Measurements from ENCODE around the gene VSIG10L.

Gene VSIG10L

DNA sequence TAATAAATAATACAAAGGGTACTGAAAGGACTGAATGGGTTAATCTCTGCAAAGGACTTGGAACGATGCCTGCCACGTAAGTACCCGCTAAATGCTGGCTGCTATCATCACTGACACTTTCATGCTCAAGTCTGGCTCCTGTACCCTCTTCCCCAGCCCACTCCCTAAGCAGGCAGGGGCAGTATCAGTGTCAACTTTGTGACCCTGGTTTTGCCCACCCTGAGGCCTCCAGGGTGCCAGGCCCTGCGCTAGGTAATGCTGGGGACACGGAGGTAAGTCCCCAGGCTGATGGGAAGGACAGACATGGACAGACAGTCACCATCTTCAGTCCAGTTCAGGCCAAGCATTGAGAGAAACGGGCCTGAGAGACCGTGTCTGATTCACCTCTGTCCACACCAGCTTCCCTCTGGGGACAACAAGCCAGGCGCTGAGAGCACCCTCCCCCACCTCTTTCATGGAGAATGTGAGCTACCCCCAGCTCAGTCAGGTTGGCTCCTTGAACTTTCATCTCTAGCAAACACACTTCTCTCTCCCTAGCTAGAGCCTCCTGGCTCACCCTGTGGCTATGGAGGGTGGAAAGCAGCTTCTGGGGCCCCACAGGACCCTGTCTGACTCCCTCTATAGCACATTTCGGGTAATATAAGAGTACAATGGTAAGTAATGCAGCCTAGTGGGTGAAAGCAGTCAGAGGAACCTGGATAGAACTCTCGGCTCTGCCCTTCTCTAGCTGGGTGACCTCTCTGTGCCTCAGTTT is 23.4 kb upstream of the VSIG10L start:
- peak; percentile 34 for DNase-seq

DNA sequence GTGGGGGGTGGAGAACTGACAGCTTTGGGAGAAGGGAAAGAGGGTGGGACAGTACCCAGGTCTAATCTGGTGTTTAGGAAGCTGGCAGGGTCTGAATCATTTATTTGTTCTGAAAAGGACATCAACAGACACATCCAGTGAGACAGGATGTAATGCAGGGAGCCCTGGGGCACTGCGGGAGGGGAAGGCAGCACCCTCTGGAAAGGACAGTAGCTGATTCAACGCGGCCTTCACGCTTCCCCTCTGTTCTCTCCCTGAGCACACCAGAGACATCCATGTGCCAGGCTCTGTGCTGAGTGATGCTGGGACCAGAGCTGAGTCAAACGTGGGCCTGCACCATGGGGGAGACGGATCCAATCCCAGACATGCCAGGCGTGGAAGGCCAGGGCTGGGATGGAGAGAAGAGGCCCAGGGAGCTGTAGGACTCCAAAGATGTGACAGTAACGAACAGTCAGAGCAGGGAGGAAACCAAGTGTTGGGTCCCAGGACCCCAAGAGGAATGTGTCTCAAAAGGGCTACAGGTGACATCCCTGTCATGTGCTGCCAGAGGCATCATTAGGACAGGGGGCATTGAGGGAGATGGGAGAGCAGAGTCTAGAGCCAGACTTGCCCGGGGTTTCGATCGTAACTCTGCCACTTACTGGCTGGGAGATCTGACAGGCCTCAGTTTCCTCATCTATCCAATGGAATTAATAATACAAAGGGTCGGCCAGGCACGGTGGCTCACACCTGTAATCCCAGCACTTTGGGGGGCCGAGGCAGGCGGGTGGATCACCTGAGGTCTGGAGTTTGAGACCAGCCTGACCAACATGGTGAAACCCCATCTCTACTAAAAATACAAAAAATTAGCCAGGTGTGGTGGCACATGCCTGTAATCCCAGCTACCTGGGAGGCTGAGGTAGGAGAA is 22.5 kb upstream of the VSIG10L start:
- no peak for DNase-seq

DNA sequence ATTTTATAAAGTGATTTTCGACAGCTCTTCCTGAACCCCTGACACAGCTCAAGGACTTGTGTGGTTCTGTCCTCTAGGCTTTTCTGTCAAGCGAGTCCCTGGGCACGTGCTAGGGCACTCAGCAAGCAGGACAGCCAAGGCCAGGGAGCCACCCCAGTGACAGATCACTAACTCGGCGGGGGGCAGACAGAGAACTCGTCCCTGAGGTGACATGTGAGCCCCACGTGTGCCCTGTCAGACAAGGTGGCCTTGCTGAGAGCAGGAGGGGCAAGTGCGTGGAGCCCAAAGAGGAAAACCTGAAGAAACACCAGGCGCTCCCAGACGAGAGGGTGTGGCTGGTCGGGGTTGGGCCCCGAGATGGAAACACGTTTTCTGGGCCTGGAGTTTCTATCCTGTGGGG is 19.3 kb upstream of the VSIG10L start:
- DNase-seq: no peak

DNA sequence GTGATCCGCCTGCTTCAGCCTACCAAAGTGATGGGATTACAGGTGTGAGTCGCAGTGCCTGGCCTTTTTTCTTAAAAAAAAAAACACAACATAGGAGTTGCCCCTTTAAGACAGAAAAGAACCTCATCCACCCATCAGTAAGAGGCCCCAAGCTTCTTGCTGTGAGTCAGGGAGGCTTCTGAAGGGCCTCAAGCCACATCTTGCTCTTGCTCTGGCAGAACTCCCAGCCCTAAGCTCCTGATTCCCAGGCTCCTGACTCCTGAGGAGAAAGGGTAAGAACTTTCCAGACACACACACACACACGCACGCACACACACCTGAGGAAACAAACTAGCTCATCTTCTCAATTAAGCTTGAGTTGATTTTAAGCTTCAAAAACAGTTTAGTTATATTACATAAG is 17.4 kb upstream of the VSIG10L start:
- DNase-seq: no peak

DNA sequence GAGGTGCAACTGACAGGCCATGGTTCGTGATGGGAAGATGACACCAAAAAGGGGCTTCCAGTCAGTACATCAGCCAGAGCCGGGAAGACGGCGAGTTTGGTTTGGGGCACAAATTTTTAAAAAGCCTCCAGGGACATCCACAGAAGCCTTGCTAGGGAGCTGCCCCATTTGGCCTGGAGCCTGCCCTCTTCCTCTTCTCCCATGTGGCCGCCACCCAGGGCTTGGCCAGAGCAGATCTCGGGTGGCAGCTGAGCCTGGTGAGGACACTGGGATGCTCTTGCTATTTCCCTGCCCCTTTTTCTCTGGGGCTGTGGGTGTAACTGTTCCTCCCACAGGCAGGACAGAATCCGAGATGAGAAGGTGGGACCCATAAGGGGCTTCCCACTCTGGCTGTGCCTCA is 16.0 kb upstream of the VSIG10L start:
- DNase-seq: no peak

DNA sequence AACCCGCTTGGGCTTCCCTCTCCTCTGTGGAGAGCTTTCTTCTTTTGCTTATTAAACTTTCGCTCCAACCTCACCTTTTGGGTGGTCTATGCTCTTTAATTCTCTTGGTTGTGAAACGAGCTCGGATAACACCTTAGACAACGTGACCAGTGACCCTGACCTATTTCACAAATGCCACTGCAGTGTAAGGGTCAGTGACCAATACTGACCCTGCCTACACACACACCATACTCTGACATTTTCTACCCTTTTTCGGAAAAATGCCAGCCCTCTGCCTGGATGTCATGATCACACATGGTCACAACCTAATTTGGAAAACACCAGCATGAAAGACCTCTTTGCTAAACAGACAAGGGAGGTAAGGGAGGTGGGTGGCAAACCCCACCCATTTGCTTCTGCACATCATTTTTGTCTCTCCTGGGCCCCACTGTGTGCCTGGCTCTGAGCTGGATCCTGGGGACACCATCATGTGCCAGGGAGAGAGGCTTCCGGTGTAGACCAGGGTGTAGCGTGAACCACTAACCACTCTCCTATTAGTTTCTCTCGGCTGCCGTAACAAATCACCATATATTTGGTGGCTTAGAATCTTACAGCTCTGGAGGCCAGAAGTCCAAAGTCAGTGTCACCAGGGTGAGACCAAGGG is 14.3 kb upstream of the VSIG10L start:
- DNase-seq: no peak

DNA sequence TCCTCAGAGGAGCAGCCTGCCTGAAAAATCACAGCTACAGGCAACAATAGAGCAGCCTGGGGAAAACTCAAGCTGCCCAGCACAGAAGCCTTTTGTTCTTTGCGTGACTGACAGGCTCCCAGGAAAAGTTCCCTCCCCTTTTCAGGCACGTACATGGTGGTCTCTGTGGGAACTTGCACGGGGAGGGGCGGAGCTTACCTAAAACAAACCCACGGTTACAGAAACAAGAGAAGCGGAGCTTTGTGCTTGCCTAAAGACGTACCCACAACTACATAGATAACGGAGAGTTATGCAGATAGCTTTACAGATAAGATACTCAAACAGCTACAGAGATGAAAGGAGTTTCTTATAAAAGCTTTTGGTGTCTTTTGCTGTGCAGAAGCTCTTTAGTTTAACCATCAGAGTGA is 12.8 kb upstream of the VSIG10L start:
- no peak for DNase-seq

DNA sequence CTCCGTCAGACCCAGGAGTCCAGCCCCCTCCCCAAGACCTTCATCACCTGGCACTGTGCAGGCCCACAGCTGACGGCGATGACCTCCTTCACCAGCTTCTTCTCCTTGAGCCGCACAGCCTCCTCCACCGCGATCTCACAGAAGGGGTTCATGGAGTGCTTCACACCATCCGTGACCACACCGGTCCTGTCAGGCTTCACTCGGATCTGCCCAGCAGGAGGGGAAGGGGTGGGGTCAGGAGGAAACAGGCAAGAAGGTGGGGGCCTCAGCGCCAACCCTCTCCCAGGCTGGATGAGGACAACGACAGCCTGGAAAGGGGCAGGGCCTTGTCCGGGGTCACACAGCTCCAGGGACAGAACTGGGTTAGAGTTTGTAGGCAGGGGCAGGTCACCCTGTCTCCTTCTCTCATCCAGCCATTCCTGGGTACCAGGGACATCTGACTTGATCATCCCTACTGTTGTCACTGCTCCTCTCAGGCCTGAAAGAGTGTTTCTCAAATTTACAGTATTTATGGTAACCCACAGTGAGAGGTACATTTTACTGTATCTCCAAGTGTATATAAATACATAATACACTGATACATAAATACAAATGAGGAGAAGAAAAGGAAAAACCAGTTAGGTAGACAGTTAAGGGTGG is 12.3 kb upstream of the VSIG10L start:
- DNase-seq: no peak

DNA sequence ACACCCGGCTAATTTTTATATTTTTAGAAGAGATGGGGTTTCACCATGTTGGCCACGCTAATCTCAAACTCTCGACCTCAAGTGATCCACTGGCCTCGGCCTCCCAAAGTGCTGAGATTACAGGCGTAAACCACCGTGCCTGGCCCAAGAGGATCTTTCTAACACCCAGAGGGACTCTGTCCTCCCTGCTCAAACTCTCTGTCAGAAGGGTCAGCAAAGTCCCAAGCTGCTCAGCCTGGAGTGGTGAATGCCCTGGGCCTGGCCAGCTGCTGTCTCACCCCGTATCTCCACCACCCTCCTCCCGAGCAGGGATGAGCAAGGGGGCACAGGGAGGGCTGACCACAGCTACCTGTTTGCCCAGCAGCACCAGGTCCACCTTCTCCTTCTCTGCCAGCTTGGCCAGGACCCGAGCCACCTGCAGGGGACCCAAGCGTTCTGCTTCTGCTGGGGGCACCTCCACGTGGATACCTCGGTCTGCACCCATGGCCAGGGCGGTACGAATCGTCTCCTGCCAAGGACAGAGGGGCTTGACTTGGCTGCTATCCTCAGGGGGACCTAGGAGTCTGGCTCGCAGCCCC is 10.9 kb upstream of the VSIG10L start:
- no peak for DNase-seq

DNA sequence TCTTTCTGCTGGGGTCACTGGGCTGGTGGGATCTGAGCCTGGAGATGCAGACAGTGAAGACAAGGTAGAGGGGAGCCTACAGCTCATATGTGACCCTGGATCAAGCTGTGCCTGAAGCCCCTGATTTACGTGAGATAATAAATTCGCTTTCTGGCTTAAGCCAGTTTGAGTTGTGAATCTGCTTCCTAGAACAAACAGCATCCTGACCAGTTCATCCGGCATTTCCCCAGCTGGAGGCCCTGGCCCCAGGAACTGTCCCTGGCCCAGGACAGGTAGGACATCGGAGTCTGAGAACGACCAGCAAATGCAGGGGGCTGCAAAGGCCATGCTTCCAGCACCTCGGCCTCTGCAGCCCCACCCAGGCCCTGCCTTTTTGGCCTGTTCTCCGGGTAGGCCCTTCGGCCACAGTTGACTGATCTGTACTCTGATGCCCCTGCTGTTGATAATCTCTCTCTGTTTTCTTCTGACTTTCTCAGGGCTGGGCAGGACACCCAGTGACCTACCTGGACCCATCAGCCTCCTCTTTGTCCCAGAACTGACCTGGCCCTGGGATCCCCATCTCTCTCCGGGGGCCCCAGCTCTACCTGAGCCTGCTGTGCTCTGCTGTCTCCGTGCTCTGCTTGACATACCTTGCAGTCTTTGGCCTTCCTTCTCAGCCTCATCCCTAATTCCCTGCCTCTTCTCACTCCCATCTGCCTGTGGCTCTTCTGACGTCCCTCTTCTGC is 9.5 kb upstream of the VSIG10L start:
- no peak for DNase-seq

DNA sequence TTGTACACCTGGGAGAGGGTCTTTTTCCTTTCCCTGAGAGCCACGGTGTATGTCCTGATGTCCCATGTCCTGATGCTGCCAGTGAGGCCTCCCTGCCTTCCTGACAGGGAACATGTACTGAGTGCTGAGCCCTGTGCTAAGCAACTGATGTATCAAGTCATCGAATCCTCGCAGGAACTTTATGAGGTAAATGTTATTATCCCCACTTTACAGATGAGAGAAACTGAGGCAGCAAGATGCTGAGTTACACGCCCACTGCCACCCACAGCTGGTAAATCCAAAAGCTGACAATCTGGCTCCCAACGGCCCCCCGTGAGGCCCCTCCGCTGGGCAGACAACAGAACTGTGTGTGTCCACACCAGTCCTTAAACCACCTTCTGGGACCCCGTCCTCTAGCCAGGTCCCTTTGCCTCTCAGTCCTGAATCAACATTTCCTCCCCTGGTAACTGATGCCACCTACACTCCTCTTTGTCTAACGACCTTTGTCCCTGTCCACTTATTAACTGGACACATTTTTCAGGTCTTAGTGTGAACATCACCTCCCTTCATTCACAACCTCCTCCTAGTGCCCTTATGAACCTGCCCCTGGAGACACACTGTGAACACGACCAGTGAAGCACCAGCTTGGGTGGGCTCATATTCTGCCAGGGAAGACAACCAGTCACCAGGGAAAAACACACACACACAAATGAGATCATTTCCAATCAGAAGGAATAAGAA is 5.4 kb upstream of the VSIG10L start:
- DNase-seq: no peak

DNA sequence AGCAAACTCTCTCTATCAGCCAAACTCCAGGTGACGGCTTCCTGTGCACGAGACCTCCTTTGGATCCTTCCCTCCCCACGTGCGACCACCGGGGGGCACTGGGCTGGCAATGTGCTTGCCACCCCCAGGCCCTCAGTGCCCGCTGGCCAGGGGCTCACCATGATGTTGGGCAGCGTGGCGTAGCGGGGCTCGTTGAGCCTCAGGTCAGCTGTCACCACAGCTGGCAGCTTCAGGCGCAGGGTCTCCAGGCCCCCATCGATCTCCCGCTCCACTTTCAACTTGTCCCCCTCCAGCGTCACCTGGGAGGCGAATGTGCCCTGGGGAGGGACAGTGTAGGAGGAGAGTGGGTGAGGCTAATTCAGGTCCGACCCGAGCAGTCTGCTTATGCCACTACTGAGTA is 4.8 kb upstream of the VSIG10L start:
- DNase-seq: no peak

DNA sequence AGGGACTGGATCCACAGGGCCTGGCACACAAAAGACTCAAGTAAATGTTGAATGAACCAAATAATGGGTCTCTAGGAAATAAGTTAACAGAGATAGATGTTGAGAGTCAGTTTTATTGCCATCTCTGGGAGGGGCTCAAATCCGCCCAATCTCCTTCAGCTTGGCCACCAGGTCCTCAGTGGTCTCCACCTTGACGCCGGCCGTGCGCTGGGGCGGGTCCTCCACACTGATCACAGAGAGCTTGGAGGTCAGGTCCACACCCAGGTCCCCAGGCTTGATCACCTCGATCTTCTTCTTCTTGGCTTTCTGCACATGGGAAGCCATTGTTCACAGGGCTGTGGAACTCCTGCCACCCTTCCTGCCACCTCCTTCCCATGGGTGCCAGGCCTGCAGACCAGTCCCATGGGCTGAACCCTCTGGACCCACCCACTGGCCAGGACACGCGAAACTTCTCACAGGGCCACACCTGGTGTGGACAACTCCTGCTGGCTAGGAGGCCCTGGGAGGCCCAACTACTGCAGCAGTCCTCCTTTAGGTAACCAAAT is 3.2 kb upstream of the VSIG10L start:
- no peak for DNase-seq

DNA sequence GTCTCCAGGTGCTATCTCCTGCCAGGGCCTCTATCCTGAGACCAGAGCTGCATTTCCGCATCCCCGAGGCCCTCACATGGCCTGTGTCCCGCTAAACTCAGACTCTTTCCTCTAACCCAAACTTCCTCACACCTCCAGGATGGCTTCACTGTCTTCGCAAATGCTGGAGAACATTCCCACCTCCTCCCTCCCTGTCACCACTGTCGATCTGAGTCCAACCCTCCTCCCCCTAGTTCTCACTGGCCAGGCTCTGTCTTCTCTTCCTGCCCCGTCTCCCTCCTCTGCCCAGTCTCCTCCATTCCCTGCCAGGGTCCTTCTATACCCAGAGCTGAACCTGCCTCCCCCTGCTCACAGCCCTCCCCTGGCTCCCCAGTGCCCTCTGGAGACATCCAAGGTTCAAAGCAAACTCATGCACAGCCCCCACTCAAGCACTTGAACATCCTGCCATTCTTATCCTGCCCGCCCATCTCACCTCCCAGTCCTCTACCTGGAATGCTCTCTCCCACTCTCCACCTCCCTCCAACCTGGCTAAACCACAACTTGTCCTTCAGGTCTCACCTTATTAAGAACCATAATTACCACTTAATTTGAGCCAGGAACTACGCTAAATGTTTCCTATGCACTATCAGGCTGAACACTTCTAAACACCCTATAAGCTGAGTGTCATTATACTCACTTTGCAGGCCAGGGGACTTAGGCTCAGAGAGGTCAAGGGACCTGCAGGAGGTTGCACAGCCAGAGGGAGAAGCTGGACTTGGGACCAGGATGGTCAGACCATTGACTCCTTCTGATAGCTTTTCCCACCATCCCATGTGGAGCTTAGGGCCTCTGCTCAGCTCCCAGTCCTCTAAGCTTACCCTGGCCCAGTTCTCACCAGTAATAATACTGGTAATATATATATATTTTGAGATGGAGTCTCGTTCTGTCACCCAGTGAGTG is 961 bp upstream of the VSIG10L start:
- DNase-seq: no peak

DNA sequence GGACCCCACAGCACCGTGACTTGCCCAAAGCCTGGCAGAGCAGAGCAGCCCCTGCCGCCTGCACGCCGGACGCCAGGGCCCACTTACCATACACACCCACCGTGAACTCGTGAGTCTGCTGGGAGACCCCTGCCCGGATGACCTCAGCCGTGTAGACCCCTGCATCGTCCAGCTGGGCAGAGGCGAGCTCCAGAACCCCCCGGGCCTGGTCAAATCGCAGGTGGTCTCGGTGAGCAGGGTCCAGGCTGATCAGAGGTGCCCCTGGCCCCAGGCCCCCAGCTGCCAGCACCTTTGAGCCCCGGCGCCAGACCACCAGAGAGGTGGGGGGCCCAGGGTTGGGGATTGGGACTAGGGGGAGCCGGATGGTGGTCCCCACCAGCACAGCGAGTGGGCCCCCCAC is 873 bp downstream of the VSIG10L start:
- DNase-seq: no peak

DNA sequence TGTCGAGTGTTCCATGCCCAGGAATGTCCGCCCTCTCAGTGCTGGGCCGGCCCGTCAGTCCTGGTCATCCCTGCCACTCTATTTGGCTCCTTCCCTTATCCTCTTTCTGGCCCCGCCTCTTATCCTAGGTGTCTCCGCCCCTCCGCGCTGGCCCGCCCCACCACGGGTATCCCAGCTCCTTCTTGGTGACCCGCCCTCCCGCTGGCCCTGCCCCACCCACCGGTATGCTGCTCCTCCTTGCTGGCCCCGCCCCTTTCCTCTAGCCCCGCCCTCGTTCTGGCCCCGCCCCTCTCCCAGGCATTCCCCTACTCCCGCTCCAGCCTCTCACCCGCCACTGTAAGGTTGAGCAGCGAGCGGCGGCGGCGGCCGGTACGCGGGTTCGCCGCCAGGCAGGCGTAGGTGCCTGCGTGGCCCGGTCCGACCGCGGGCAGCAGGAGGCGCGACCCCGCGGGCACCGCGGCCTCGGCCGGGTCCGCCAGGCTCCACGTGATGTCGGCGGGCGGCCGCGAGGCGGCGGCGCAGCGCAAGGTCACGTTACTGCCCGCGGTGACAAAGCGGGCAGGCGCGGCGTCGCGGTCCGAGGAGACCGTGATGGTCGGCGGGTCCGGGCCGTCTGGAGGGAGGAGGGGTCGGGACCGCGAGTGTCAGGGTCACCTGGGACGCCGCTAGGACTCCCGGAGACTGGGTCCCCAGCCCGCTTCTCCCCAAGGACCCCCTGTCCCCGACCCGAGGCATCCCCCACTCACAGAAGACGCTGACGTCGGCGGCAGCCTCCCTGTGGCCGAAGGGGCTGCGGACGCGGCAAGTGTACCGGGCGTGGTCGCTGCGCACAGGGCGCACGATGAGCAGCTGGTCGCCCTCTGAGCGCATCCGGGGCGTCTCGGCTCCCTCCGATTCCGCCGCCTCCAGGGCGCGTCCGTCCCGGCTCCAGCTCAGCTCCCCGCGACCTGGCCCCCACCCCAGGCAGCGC is 2.0 kb downstream of the VSIG10L start:
- peak; percentile 65 for DNase-seq

DNA sequence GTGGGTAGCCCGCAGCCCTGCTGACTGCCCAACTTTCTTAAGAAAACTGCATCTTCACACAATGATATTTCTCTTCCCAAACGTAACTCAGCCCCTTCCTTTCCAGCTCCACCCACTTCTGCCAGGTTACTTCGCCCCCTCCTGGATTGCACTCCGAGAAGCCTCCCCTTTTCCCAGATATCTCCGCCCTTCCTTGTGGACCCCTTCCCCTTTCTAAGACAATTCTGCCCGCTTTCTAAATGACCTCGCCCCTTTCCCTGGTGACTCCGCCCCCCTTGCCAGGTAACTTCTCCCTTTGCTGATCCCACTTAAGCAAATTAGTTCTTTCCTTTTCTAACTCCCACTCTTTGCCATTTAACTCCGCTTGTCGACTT is 2.6 kb downstream of the VSIG10L start:
- no peak for DNase-seq

DNA sequence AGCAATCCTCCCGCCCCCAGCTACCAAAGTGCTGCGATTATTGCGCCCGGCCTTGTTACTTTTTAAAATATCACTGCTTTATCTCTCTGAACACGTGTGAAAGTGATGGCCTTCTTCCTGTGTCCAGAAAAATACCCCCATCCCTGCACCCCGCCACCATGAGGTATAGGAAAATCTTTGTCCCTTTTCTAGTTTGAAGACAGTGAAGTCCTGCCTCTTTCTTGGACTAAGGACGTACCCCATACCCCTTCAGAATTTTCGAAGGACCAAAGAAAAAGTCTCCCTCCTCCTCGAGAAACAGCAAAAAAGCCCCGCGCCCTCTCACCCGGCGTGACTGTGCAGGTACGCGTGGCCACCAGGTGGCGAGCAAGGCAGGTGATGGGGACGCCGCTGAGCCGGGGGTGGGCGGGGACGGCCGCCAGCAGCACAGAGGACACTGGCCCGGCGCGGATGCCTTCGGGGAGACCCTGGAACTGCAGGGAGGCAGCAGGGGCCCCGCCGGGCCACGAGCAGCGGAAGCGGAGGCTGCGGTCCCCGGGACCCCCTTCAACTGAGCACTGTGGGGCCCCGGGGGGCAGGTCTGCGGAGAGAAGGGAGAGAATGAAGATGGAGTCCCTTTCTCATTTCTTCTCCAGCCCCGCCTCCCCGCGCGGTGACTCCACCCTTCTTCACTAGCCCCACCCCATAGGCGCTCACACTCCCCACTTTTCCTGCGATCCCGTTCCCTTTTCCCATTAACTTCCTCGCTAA is 3.2 kb downstream of the VSIG10L start:
- DNase-seq: peak; percentile 88
